Measurements from ENCODE around the gene DDIT4L.
A peak's percentile ranks its signal among the peaks of the same experiment; 100 is the strongest.
"Not testable (repeated sequence)": the region's sequence is repeated elsewhere in the genome, so short reads cannot be mapped to it uniquely, and the experiment has no call there.

Gene DDIT4L

GRCh38 chr4:100147198-100147597 is 43.1 kb downstream of the DDIT4L start:
- no peak overlapping the region for H3K4me3 ChIP-seq (ENCODE audit: low read depth, low read length)
- peak; percentile 10 for DNase-seq (ENCODE audit: low read depth)
- TF ChIP-seq, protein P1, sequence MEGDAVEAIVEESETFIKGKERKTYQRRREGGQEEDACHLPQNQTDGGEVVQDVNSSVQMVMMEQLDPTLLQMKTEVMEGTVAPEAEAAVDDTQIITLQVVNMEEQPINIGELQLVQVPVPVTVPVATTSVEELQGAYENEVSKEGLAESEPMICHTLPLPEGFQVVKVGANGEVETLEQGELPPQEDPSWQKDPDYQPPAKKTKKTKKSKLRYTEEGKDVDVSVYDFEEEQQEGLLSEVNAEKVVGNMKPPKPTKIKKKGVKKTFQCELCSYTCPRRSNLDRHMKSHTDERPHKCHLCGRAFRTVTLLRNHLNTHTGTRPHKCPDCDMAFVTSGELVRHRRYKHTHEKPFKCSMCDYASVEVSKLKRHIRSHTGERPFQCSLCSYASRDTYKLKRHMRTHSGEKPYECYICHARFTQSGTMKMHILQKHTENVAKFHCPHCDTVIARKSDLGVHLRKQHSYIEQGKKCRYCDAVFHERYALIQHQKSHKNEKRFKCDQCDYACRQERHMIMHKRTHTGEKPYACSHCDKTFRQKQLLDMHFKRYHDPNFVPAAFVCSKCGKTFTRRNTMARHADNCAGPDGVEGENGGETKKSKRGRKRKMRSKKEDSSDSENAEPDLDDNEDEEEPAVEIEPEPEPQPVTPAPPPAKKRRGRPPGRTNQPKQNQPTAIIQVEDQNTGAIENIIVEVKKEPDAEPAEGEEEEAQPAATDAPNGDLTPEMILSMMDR (IDR thresholded peaks at IDR 0.05; ENCODE audit: insufficient read depth, low read depth, low read length, missing control alignments): no peak

DNA sequence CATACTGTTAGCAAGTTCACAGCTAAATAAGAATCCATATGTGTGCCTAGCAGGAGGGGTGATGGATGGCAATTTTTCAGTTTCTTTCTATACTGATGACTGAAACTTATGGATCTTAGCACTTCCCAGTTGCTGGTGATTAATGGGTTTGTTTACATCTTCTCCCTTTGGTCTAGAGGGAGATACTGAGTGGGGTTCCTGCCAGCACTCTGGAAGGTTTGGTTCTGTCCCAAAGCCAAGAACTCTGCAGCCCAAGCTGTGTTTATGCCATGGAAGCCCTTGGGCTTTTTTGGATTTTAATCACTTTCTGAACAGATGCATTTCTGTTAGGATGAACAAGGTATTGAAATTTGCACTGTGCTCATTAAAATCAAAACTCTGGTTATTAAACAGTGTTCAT is 43.5 kb downstream of the DDIT4L start:
- TF ChIP-seq, protein P1 (IDR thresholded peaks at IDR 0.05; ENCODE audit: insufficient read depth, low read depth, low read length, missing control alignments): no peak
- no peak overlapping the region for H3K4me3 ChIP-seq (ENCODE audit: low read depth, low read length)
- no peak for DNase-seq (ENCODE audit: low read depth)

- H3K4me3 ChIP-seq (ENCODE audit: low read depth, low read length); DNase-seq (ENCODE audit: low read depth): not testable (repeated sequence)
These were observed 52.9 kb downstream of the DDIT4L start for GRCh38 chr4:100137320-100137719.
